HCT116 (cell line): ENCODE results near the gene FAM221A. TPM values are rescaled to one million over a fixed set of nuclear protein-coding genes. Genes with fewer than 3 reads are reported as not detected.

ENCODE experiments used
- ATAC-seq: fragments of 200-7000 bp; cut with Tn5 transposase; 2 replicates; pipeline ENCODE4 v1.9.1; 2020; ENCODE audit warnings: mild to moderate bottlenecking, moderate library complexity
- BruUV-seq: library from RNA; stranded (reverse); fragments of 400-500 nt; replicated peaks from 2 replicates; lab custom pipeline; 2021; lab: Mats Ljungman, UMichigan
- CTCF ChIA-PET: fragments of 300-600 bp; sonication (Branson Sonifier 250); formaldehyde crosslinking; loops from one replicate; lab custom pipeline; 2021; ENCODE audit warnings: antibody characterized with exemption; lab: Charles Lee
- POLR2A ChIA-PET: fragments of 300-600, 350-600 bp; sonication (Branson Sonifier 250); formaldehyde crosslinking; loops from one replicate; lab custom pipeline; 2021; ENCODE audit warnings: antibody characterized with exemption; lab: Charles Lee
- RAD21 ChIA-PET, 2 experiments: fragments of 300-600 bp; sonication (Branson Sonifier 250); formaldehyde crosslinking; loops; one replicate each; lab custom pipeline; 2023; ENCODE audit warnings: low total read pairs in 2 of 2; ENCODE audit not compliant: uncharacterized antibody in 2 of 2, unreplicated experiment in 2 of 2, low non-redundant PET in 1 of 2; lab: Charles Lee
- DNase-seq: peaks from one replicate; pipeline ENCODE4 v3.0.0-alpha.2; 2010; ENCODE audit warnings: low read depth, low spot score
- H2AFZ ChIP-seq: fragments of 200-600 bp; shearing (Covaris generic), sonication (generic); 2 replicates; pipeline ENCODE4 v1.6.1; 2017; ENCODE audit warnings: low read depth, mixed run types, mixed read lengths, antibody characterized with exemption, low read length; ENCODE audit not compliant: poor library complexity, severe bottlenecking
- H3K27ac ChIP-seq: 2 replicates; pipeline ENCODE4 v1.5.1; 2012; ENCODE audit warnings: low read depth, low read length
- H3K27me3 ChIP-seq: fragments of 200-600 bp; sonication (generic); 2 replicates; pipeline ENCODE4 v1.6.1; 2016; ENCODE audit warnings: mixed run types, low read length, mixed read lengths; ENCODE audit not compliant: insufficient read depth
- H3K36me3 ChIP-seq, 2 experiments: fragments of 200-500 bp in 1 of 2; fragments of 200-600 bp in 1 of 2; sonication (Bioruptor generic) in 1 of 2; sonication (generic) in 1 of 2; 2 replicates each; pipeline versions ENCODE4 v1.5.1 to v1.6.1; 2014 to 2016; ENCODE audit warnings: low read length in 2 of 2, inconsistent platforms in 1 of 2, mixed read lengths in 1 of 2, mixed run types in 1 of 2; ENCODE audit not compliant: insufficient read depth in 2 of 2, control insufficient read depth in 1 of 2
- H3K4me1 ChIP-seq, 2 experiments: fragments of 200-600 bp in 1 of 2; sonication (generic) in 1 of 2; 2 replicates each; pipeline versions ENCODE4 v1.5.1 to v1.6.1; 2012 to 2017; ENCODE audit warnings: low read length in 2 of 2, inconsistent platforms in 1 of 2, mild to moderate bottlenecking in 1 of 2, mixed read lengths in 1 of 2, mixed run types in 1 of 2, moderate library complexity in 1 of 2; ENCODE audit not compliant: insufficient read depth in 2 of 2, control insufficient read depth in 1 of 2
- H3K4me2 ChIP-seq: fragments of 200-600 bp; sonication (generic); 2 replicates; pipeline ENCODE4 v1.6.1; 2017; ENCODE audit warnings: mixed run types, low read length, mixed read lengths
- H3K4me3 ChIP-seq, 2 experiments: fragments of 200-600 bp in 1 of 2; sonication (generic) in 1 of 2; replicated peaks in 1 of 2; 2 replicates each; pipeline ENCODE4 v1.5.1; 2011 to 2016; ENCODE audit warnings: low read length in 2 of 2, control low read depth in 1 of 2, low read depth in 1 of 2, mild to moderate bottlenecking in 1 of 2, mixed read lengths in 1 of 2, mixed run types in 1 of 2
- H3K79me2 ChIP-seq: fragments of 200-600 bp; sonication (generic); 2 replicates; pipeline ENCODE4 v1.6.1; 2017; ENCODE audit warnings: mild to moderate bottlenecking, mixed run types, low read length, moderate library complexity, mixed read lengths; ENCODE audit not compliant: insufficient read depth
- H3K9ac ChIP-seq: fragments of 200-600 bp; sonication (generic); 2 replicates; pipeline ENCODE4 v1.6.1; 2016; ENCODE audit warnings: low read length, mixed read lengths
- H3K9me2 ChIP-seq: fragments of 200-600 bp; sonication (generic), shearing (Covaris generic); 2 replicates; pipeline ENCODE4 v1.6.1; 2017; ENCODE audit warnings: mixed run types, mild to moderate bottlenecking, moderate library complexity; ENCODE audit not compliant: insufficient read depth
- H3K9me3 ChIP-seq, 2 experiments: fragments of 200-500 bp in 1 of 2; fragments of 200-600 bp in 1 of 2; sonication (Bioruptor generic) in 1 of 2; sonication (generic) in 1 of 2; 2 replicates each; pipeline ENCODE4 v1.6.1; 2014 to 2017; ENCODE audit warnings: low read length in 2 of 2, mixed read lengths in 2 of 2, inconsistent platforms in 1 of 2, low read depth in 1 of 2, mild to moderate bottlenecking in 1 of 2, mixed run types in 1 of 2, moderate library complexity in 1 of 2; ENCODE audit not compliant: control insufficient read depth in 1 of 2, insufficient read depth in 1 of 2
- H4K20me1 ChIP-seq: fragments of 200-600 bp; sonication (generic), shearing (Covaris generic); 2 replicates; pipeline ENCODE4 v1.6.1; 2017; ENCODE audit warnings: mixed run types, mild to moderate bottlenecking, moderate library complexity; ENCODE audit not compliant: insufficient read depth
- CEBPB ChIP-seq: IDR thresholded peaks from 2 replicates; pipeline ENCODE4 v1.6.1; 2012; ENCODE audit warnings: low read depth
- EGR1 ChIP-seq: IDR thresholded peaks from 2 replicates; pipeline ENCODE4 v1.6.1; 2012; ENCODE audit warnings: low read depth
- FOSL1 ChIP-seq: IDR thresholded peaks from 2 replicates; pipeline ENCODE4 v1.6.1; 2012; ENCODE audit warnings: low read depth
- SIN3A ChIP-seq: IDR thresholded peaks from 2 replicates; pipeline ENCODE4 v1.6.1; 2012; ENCODE audit warnings: low read depth
- intact Hi-C: fragments of 100-400 bp; cut with micrococcal nuclease; formaldehyde crosslinking; loops from 2 replicates; pipeline ENCODE4 v1.10.0; 2022
- total RNA-seq: library from RNA; stranded (reverse); gene quantifications from one replicate; pipeline ENCODE4 v1.2.1, GENCODE V29; 2021; ENCODE audit not compliant: unreplicated experiment
- TF ChIP-seq, protein P1 (sequence below): IDR thresholded peaks from 2 replicates; pipeline ENCODE4 v1.6.1; 2011; ENCODE audit warnings: mild to moderate bottlenecking, low read length, moderate library complexity; ENCODE audit not compliant: insufficient replicate concordance; ENCODE audit errors: extremely low read depth
- TF ChIP-seq, protein P2 (sequence below): IDR thresholded peaks from 2 replicates; pipeline ENCODE4 v1.6.1; 2012; ENCODE audit warnings: low read depth

Gene FAM221A
- total RNA-seq, 1 experiment from 2014 or later = 2.2 TPM

DNA sequence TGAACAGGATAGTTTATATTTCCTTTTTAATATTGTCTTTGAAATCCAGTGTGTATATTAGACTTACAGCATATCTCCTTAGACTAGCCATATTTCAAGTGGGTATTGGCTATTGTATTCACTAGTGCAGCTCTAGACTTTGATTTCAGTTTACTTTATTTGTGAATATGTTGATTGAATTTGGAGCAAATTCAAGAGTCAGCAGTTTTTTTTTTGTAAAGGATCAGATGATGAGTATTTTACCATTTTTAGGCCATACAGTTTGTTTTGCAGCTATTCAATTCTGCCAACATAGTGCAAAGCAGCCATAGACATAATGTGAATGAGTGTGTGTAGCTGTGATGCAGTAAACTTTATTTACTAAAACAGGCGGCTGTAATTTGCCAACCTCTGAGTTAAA, 34.6 kb downstream of the FAM221A start:
- H3K36me3 ChIP-seq = no peaks in the 10 kb centered on the region
- no peak overlapping the region for H3K4me2 ChIP-seq
- H4K20me1 ChIP-seq = no peaks in the 10 kb centered on the region
- TF ChIP-seq CEBPB (no peak), SIN3A (no peak), FOSL1 (no peak), EGR1 (no peak)
- TF ChIP-seq, protein P1, sequence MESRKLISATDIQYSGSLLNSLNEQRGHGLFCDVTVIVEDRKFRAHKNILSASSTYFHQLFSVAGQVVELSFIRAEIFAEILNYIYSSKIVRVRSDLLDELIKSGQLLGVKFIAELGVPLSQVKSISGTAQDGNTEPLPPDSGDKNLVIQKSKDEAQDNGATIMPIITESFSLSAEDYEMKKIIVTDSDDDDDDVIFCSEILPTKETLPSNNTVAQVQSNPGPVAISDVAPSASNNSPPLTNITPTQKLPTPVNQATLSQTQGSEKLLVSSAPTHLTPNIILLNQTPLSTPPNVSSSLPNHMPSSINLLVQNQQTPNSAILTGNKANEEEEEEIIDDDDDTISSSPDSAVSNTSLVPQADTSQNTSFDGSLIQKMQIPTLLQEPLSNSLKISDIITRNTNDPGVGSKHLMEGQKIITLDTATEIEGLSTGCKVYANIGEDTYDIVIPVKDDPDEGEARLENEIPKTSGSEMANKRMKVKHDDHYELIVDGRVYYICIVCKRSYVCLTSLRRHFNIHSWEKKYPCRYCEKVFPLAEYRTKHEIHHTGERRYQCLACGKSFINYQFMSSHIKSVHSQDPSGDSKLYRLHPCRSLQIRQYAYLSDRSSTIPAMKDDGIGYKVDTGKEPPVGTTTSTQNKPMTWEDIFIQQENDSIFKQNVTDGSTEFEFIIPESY = no peak
- TF ChIP-seq, protein P2, sequence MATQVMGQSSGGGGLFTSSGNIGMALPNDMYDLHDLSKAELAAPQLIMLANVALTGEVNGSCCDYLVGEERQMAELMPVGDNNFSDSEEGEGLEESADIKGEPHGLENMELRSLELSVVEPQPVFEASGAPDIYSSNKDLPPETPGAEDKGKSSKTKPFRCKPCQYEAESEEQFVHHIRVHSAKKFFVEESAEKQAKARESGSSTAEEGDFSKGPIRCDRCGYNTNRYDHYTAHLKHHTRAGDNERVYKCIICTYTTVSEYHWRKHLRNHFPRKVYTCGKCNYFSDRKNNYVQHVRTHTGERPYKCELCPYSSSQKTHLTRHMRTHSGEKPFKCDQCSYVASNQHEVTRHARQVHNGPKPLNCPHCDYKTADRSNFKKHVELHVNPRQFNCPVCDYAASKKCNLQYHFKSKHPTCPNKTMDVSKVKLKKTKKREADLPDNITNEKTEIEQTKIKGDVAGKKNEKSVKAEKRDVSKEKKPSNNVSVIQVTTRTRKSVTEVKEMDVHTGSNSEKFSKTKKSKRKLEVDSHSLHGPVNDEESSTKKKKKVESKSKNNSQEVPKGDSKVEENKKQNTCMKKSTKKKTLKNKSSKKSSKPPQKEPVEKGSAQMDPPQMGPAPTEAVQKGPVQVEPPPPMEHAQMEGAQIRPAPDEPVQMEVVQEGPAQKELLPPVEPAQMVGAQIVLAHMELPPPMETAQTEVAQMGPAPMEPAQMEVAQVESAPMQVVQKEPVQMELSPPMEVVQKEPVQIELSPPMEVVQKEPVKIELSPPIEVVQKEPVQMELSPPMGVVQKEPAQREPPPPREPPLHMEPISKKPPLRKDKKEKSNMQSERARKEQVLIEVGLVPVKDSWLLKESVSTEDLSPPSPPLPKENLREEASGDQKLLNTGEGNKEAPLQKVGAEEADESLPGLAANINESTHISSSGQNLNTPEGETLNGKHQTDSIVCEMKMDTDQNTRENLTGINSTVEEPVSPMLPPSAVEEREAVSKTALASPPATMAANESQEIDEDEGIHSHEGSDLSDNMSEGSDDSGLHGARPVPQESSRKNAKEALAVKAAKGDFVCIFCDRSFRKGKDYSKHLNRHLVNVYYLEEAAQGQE = no peak
- ChIA-PET CTCF (interaction anchor here (1.3 to 7.1 kb wide), 4 partner anchors 18 to 170 kb away, joined by 3 to 49 read pairs (median 12); no protein-coding TSS in a partner anchor), POLR2A (no interaction called here), RAD21 (no interaction called here)
- no peaks in the 10 kb centered on the region for H3K9me2 ChIP-seq
- peaks cover 0 to 17% of the 10 kb centered on the region in 2 experiments; a peak in 2 of 4 replicates for H3K4me1 ChIP-seq
- no peak for ATAC-seq
- no peak overlapping the region for H3K27ac ChIP-seq
- H3K79me2 ChIP-seq = no peaks in the 10 kb centered on the region
- intact Hi-C loops = loop anchor here (5.0 kb wide), 1 partner anchor 442 kb away; no protein-coding TSS in a partner anchor
- no peak for DNase-seq
- H3K9me3 ChIP-seq = no peaks in the 10 kb centered on the region
- no peak overlapping the region for H2AFZ ChIP-seq
- no peak overlapping the region for H3K9ac ChIP-seq
- BruUV-seq = no TSS peak
- no peak overlapping the region for H3K4me3 ChIP-seq
- no peaks in the 10 kb centered on the region for H3K27me3 ChIP-seq
